ENCODE measurements around the gene TMEM201.
A peak's percentile ranks its signal among the peaks of the same experiment; 100 is the strongest.

The TMEM201 gene

GRCh38 chr1:9613625-9614299, 25.1 kb downstream of the TMEM201 start:
- 94% methylated on average over 16 of the region's 17 CpGs for WGBS
- H3K9me3 ChIP-seq (ENCODE audit: control insufficient read depth, low read length), result no peaks in the 10 kb centered on the region
- peaks cover 4 to 10% of the 10 kb centered on the region in 2 experiments for H3K27me3 ChIP-seq (ENCODE audit: control insufficient read depth in 1 of 2, insufficient read depth in 1 of 2, low read length in 2 of 2)
- no peak overlapping the region for H3K27ac ChIP-seq (ENCODE audit: low read length, poor library complexity, severe bottlenecking)
- no peak overlapping the region for H3K4me3 ChIP-seq (ENCODE audit: insufficient read depth in 1 of 2, low read depth in 1 of 2, low read length in 2 of 2)
- H3K18ac ChIP-seq (ENCODE audit: low read depth in 1 of 2, low read length in 2 of 2), result no peak overlapping the region
- H3K9ac ChIP-seq (ENCODE audit: low read length), result no peak overlapping the region
- H3K4me2 ChIP-seq (ENCODE audit: low read length, poor library complexity, severe bottlenecking), result no peak overlapping the region
- H3K14ac ChIP-seq (ENCODE audit: low read length in 2 of 2), result no peak overlapping the region
- no peak overlapping the region for H4K91ac ChIP-seq (ENCODE audit: low read length)
- no peak overlapping the region for H2BK12ac ChIP-seq (ENCODE audit: low read length in 2 of 2)
- H3K4ac ChIP-seq (ENCODE audit: low read depth in 1 of 2, low read length in 2 of 2), result no peak overlapping the region
- no peak for DNase-seq
- peaks cover 38 to 50% of the 10 kb centered on the region in 2 experiments for H3K36me3 ChIP-seq (ENCODE audit: control insufficient read depth in 1 of 2, insufficient read depth in 2 of 2, low read depth in 1 of 2, low read length in 2 of 2)
- no peak overlapping the region for H3K23ac ChIP-seq (ENCODE audit: low read length in 2 of 2)
- H2BK15ac ChIP-seq (ENCODE audit: low read depth, poor library complexity, severe bottlenecking), result no peak overlapping the region
- no peak overlapping the region for H2BK5ac ChIP-seq (ENCODE audit: low read depth, low read length, poor library complexity, severe bottlenecking)
- peaks cover 9% of the 10 kb centered on the region for H3K4me1 ChIP-seq (ENCODE audit: control insufficient read depth, insufficient read depth, low read depth, low read length)
- no peak overlapping the region for H2BK120ac ChIP-seq (ENCODE audit: low read depth, low read length)
- H4K8ac ChIP-seq (ENCODE audit: low read length), result no peak overlapping the region
- H2AFZ ChIP-seq (ENCODE audit: low read depth, low read length), result no peak overlapping the region
- H3K79me1 ChIP-seq (replicated peaks; ENCODE audit: low read length, poor library complexity, severe bottlenecking), result no peaks in the 10 kb centered on the region
- no peak overlapping the region for H2AK5ac ChIP-seq (ENCODE audit: low read length, severe bottlenecking)

GRCh38 chr1:9615316-9616063, 26.8 kb downstream of the TMEM201 start:
- H3K4me3 ChIP-seq (ENCODE audit: insufficient read depth in 1 of 2, low read depth in 1 of 2, low read length in 2 of 2), result no peak overlapping the region
- H2BK120ac ChIP-seq (ENCODE audit: low read depth, low read length), result no peak overlapping the region
- H3K27ac ChIP-seq (ENCODE audit: low read length, poor library complexity, severe bottlenecking), result no peak overlapping the region
- no peak overlapping the region for H2BK5ac ChIP-seq (ENCODE audit: low read depth, low read length, poor library complexity, severe bottlenecking)
- H2BK12ac ChIP-seq (ENCODE audit: low read length in 2 of 2), result no peak overlapping the region
- no peak overlapping the region for H3K14ac ChIP-seq (ENCODE audit: low read length in 2 of 2)
- H3K9ac ChIP-seq (ENCODE audit: low read length), result no peak overlapping the region
- H3K23ac ChIP-seq (ENCODE audit: low read length in 2 of 2), result no peak overlapping the region
- no peak overlapping the region for H3K4me2 ChIP-seq (ENCODE audit: low read length, poor library complexity, severe bottlenecking)
- no peaks in the 10 kb centered on the region for H3K9me3 ChIP-seq (ENCODE audit: control insufficient read depth, low read length)
- peak; percentile 37 for DNase-seq
- no peak overlapping the region for H2AFZ ChIP-seq (ENCODE audit: low read depth, low read length)
- no peak overlapping the region for H2BK15ac ChIP-seq (ENCODE audit: low read depth, poor library complexity, severe bottlenecking)
- H3K4ac ChIP-seq (ENCODE audit: low read depth in 1 of 2, low read length in 2 of 2), result no peak overlapping the region
- peak overlapping the region; percentile 20 for H4K8ac ChIP-seq (ENCODE audit: low read length)
- peaks cover 4 to 17% of the 10 kb centered on the region in 2 experiments for H3K27me3 ChIP-seq (ENCODE audit: control insufficient read depth in 1 of 2, insufficient read depth in 1 of 2, low read length in 2 of 2)
- WGBS, result 75% methylated on average over 13 of the region's 16 CpGs
- H3K79me1 ChIP-seq (replicated peaks; ENCODE audit: low read length, poor library complexity, severe bottlenecking), result no peaks in the 10 kb centered on the region
- H3K36me3 ChIP-seq (ENCODE audit: control insufficient read depth in 1 of 2, insufficient read depth in 2 of 2, low read depth in 1 of 2, low read length in 2 of 2), result peaks cover 22 to 33% of the 10 kb centered on the region in 2 experiments
- H4K91ac ChIP-seq (ENCODE audit: low read length), result no peak overlapping the region
- H3K18ac ChIP-seq (ENCODE audit: low read depth in 1 of 2, low read length in 2 of 2), result no peak overlapping the region
- H2AK5ac ChIP-seq (ENCODE audit: low read length, severe bottlenecking), result no peak overlapping the region
- H3K4me1 ChIP-seq (ENCODE audit: control insufficient read depth, insufficient read depth, low read depth, low read length), result peaks cover 9% of the 10 kb centered on the region

GRCh38 chr1:9618909-9619679, 30.4 kb downstream of the TMEM201 start:
- Histone ChIP-seq H2BK12ac (ENCODE audit: low read length in 2 of 2) (no peak overlapping the region), H3K4ac (ENCODE audit: low read depth in 1 of 2, low read length in 2 of 2) (no peak overlapping the region), H4K91ac (ENCODE audit: low read length) (no peak overlapping the region), H3K14ac (ENCODE audit: low read length in 2 of 2) (no peak overlapping the region), H4K8ac (ENCODE audit: low read length) (no peak overlapping the region), H2BK5ac (ENCODE audit: low read depth, low read length, poor library complexity, severe bottlenecking) (no peak overlapping the region), H3K79me1 (replicated peaks; ENCODE audit: low read length, poor library complexity, severe bottlenecking) (no peaks in the 10 kb centered on the region), H2BK120ac (ENCODE audit: low read depth, low read length) (no peak overlapping the region), H2AFZ (ENCODE audit: low read depth, low read length) (no peak overlapping the region), H2AK5ac (ENCODE audit: low read length, severe bottlenecking) (no peak overlapping the region), H3K27me3 (ENCODE audit: control insufficient read depth in 1 of 2, insufficient read depth in 1 of 2, low read length in 2 of 2) (peaks cover 4 to 17% of the 10 kb centered on the region in 2 experiments), H3K4me2 (ENCODE audit: low read length, poor library complexity, severe bottlenecking) (no peak overlapping the region), H3K9ac (ENCODE audit: low read length) (no peak overlapping the region), H3K4me1 (ENCODE audit: control insufficient read depth, insufficient read depth, low read depth, low read length) (no peaks in the 10 kb centered on the region), H3K4me3 (ENCODE audit: insufficient read depth in 1 of 2, low read depth in 1 of 2, low read length in 2 of 2) (no peak overlapping the region), H3K27ac (ENCODE audit: low read length, poor library complexity, severe bottlenecking) (no peak overlapping the region), H3K23ac (ENCODE audit: low read length in 2 of 2) (no peak overlapping the region), H3K18ac (ENCODE audit: low read depth in 1 of 2, low read length in 2 of 2) (no peak overlapping the region), H3K36me3 (ENCODE audit: control insufficient read depth in 1 of 2, insufficient read depth in 2 of 2, low read depth in 1 of 2, low read length in 2 of 2) (no peaks in the 10 kb centered on the region), H2BK15ac (ENCODE audit: low read depth, poor library complexity, severe bottlenecking) (no peak overlapping the region), H3K9me3 (ENCODE audit: control insufficient read depth, low read length) (no peaks in the 10 kb centered on the region)
- DNase-seq, result no peak
- 89% methylated on average over 15 of the region's 18 CpGs for WGBS

GRCh38 chr1:9621032-9621431, 32.3 kb downstream of the TMEM201 start:
- Histone ChIP-seq H2AK5ac (ENCODE audit: low read length, severe bottlenecking) (no peak overlapping the region), H3K27me3 (ENCODE audit: control insufficient read depth in 1 of 2, insufficient read depth in 1 of 2, low read length in 2 of 2) (peaks cover 4 to 25% of the 10 kb centered on the region in 2 experiments), H2BK15ac (ENCODE audit: low read depth, poor library complexity, severe bottlenecking) (no peak overlapping the region), H4K91ac (ENCODE audit: low read length) (no peak overlapping the region), H3K4me2 (ENCODE audit: low read length, poor library complexity, severe bottlenecking) (no peak overlapping the region), H2AFZ (ENCODE audit: low read depth, low read length) (no peak overlapping the region), H2BK5ac (ENCODE audit: low read depth, low read length, poor library complexity, severe bottlenecking) (no peak overlapping the region), H3K36me3 (ENCODE audit: control insufficient read depth in 1 of 2, insufficient read depth in 2 of 2, low read depth in 1 of 2, low read length in 2 of 2) (no peaks in the 10 kb centered on the region), H3K18ac (ENCODE audit: low read depth in 1 of 2, low read length in 2 of 2) (no peak overlapping the region), H2BK120ac (ENCODE audit: low read depth, low read length) (peak overlapping the region; percentile 34), H3K23ac (ENCODE audit: low read length in 2 of 2) (no peak overlapping the region), H3K4me3 (ENCODE audit: insufficient read depth in 1 of 2, low read depth in 1 of 2, low read length in 2 of 2) (no peak overlapping the region), H3K9ac (ENCODE audit: low read length) (no peak overlapping the region), H3K79me1 (replicated peaks; ENCODE audit: low read length, poor library complexity, severe bottlenecking) (no peaks in the 10 kb centered on the region), H3K4ac (ENCODE audit: low read depth in 1 of 2, low read length in 2 of 2) (no peak overlapping the region), H4K8ac (ENCODE audit: low read length) (no peak overlapping the region), H3K27ac (ENCODE audit: low read length, poor library complexity, severe bottlenecking) (no peak overlapping the region), H3K14ac (ENCODE audit: low read length in 2 of 2) (no peak overlapping the region), H2BK12ac (ENCODE audit: low read length in 2 of 2) (no peak overlapping the region), H3K4me1 (ENCODE audit: control insufficient read depth, insufficient read depth, low read depth, low read length) (peaks cover 2% of the 10 kb centered on the region), H3K9me3 (ENCODE audit: control insufficient read depth, low read length) (no peaks in the 10 kb centered on the region)
- no peak for DNase-seq
